OCI-LY1 (cell line): ENCODE data around the gene DYNC1I1.

ENCODE experiments used
- EZH2 ChIP-seq: fragments of 200-600 bp; sonication (generic), shearing (Covaris generic); IDR thresholded peaks from 2 replicates; pipeline ENCODE4 v1.8.0; 2017; ENCODE audit warnings: borderline replicate concordance, mixed run types, mild to moderate bottlenecking, antibody characterized with exemption, low read length, moderate library complexity, mixed read lengths
- TF ChIP-seq, protein P1 (sequence below): fragments of 200-600 bp; sonication (generic), shearing (Covaris generic); IDR thresholded peaks from 2 replicates; pipeline ENCODE4 v1.5.1; 2017; ENCODE audit warnings: mild to moderate bottlenecking, antibody characterized with exemption, low read length, moderate library complexity, mixed read lengths

DNA sequence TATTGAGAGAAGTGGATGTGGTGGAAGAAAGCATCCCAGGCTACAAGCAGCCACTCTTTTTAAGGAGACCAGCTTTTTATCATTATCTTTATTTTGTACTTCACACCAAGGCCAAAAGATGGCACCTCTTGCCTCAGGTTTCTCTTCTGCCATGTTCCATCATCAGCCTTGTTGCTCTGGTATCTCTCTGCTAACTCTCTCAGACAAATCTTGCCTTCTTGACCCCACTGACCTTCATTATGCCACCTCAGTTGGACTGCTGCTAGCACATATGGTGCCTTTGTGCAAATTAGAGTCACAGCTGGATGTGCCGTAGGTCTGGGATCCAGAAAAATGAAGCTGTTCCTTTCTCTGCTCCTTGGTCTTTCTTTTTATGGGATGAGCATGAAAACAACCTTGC lies 47.1 kb upstream of the DYNC1I1 start:
- TF ChIP-seq, protein P1, sequence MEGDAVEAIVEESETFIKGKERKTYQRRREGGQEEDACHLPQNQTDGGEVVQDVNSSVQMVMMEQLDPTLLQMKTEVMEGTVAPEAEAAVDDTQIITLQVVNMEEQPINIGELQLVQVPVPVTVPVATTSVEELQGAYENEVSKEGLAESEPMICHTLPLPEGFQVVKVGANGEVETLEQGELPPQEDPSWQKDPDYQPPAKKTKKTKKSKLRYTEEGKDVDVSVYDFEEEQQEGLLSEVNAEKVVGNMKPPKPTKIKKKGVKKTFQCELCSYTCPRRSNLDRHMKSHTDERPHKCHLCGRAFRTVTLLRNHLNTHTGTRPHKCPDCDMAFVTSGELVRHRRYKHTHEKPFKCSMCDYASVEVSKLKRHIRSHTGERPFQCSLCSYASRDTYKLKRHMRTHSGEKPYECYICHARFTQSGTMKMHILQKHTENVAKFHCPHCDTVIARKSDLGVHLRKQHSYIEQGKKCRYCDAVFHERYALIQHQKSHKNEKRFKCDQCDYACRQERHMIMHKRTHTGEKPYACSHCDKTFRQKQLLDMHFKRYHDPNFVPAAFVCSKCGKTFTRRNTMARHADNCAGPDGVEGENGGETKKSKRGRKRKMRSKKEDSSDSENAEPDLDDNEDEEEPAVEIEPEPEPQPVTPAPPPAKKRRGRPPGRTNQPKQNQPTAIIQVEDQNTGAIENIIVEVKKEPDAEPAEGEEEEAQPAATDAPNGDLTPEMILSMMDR = peak; percentile 44; the same call in 1 of the 2 replicates
- TF ChIP-seq EZH2 = no peak
